ENCODE data around the gene KLK1.

KLK1 gene

DNA sequence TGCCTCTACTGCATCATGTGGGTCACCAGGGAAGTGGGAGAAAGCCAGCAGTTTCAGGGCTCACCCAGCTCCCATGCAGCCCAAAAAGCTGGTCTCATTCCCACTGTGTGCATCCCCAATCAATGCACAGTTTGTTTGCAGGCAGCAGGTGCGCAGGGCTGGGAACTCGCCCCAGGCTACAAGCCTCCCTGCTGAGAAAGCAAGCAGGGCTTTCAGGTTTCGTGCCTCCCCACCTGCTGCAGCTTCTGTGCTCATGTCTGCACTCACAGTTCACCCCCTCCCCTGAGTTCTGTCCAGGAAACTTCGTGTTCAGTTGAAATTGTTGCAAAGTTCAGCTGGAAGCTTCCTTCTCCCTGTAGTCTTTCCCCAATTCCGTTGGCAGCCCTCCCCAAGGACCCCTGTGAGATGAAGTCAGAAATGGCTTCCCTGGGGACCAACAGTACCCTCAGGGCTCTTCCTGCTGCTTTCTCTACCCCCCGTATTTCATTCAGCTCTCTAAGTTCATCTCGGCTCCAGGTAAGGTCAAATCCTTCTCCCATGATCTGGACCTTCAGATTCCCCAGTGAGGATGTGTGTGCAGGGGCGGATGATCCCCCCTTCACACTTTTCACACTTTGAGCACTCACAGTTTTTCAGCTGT is 20.8 kb upstream of the KLK1 start:
- Histone ChIP-seq H3K79me2 (ENCODE audit: low read length) (no peaks in the 10 kb centered on the region), H3K4me1 (ENCODE audit: low read length) (no peaks in the 10 kb centered on the region), H3K4me2 (ENCODE audit: low read length) (no peak overlapping the region), H3K9ac (ENCODE audit: low read length) (no peak overlapping the region), H3K27ac (ENCODE audit: low read length) (no peak overlapping the region), H3K9me3 (ENCODE audit: insufficient read depth, low read length) (peaks cover 7% of the 10 kb centered on the region), H3K36me3 (replicated peaks; ENCODE audit: low read depth, low read length) (no peaks in the 10 kb centered on the region), H3K27me3 (ENCODE audit: low read depth, low read length) (peaks cover 48% of the 10 kb centered on the region), H4K20me1 (ENCODE audit: insufficient read depth, low read length) (no peaks in the 10 kb centered on the region), H3K4me3 (ENCODE audit: low read length) (no peak overlapping the region), H2AFZ (ENCODE audit: low read depth, low read length) (no peak overlapping the region)
- TF ChIP-seq, protein P1, sequence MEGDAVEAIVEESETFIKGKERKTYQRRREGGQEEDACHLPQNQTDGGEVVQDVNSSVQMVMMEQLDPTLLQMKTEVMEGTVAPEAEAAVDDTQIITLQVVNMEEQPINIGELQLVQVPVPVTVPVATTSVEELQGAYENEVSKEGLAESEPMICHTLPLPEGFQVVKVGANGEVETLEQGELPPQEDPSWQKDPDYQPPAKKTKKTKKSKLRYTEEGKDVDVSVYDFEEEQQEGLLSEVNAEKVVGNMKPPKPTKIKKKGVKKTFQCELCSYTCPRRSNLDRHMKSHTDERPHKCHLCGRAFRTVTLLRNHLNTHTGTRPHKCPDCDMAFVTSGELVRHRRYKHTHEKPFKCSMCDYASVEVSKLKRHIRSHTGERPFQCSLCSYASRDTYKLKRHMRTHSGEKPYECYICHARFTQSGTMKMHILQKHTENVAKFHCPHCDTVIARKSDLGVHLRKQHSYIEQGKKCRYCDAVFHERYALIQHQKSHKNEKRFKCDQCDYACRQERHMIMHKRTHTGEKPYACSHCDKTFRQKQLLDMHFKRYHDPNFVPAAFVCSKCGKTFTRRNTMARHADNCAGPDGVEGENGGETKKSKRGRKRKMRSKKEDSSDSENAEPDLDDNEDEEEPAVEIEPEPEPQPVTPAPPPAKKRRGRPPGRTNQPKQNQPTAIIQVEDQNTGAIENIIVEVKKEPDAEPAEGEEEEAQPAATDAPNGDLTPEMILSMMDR (IDR thresholded peaks at IDR 0.05; ENCODE audit: low read depth, low read length) = no peak
- TF ChIP-seq EZH2phosphoT487 (IDR thresholded peaks at IDR 0.05; ENCODE audit: low read depth) = no peak

- no peaks in the 10 kb centered on the region for H3K36me3 ChIP-seq (replicated peaks; ENCODE audit: low read depth, low read length)
- H3K9ac ChIP-seq (ENCODE audit: low read length) = no peak overlapping the region
- H3K27ac ChIP-seq (ENCODE audit: low read length) = no peak overlapping the region
- no peak overlapping the region for H2AFZ ChIP-seq (ENCODE audit: low read depth, low read length)
- no peak overlapping the region for H3K4me2 ChIP-seq (ENCODE audit: low read length)
- no peaks in the 10 kb centered on the region for H4K20me1 ChIP-seq (ENCODE audit: insufficient read depth, low read length)
- peaks cover 43% of the 10 kb centered on the region for H3K27me3 ChIP-seq (ENCODE audit: low read depth, low read length)
- H3K4me3 ChIP-seq (ENCODE audit: low read length) = no peak overlapping the region
- H3K9me3 ChIP-seq (ENCODE audit: insufficient read depth, low read length) = peaks cover 7% of the 10 kb centered on the region
- H3K79me2 ChIP-seq (ENCODE audit: low read length) = no peaks in the 10 kb centered on the region
- no peaks in the 10 kb centered on the region for H3K4me1 ChIP-seq (ENCODE audit: low read length)
- no peak for TF ChIP-seq EZH2phosphoT487 (IDR thresholded peaks at IDR 0.05; ENCODE audit: low read depth)
- TF ChIP-seq, protein P1 (IDR thresholded peaks at IDR 0.05; ENCODE audit: low read depth, low read length) = no peak
Measured at GRCh38 chr19:50843701-50844221, 20.2 kb upstream of the KLK1 start.

DNA sequence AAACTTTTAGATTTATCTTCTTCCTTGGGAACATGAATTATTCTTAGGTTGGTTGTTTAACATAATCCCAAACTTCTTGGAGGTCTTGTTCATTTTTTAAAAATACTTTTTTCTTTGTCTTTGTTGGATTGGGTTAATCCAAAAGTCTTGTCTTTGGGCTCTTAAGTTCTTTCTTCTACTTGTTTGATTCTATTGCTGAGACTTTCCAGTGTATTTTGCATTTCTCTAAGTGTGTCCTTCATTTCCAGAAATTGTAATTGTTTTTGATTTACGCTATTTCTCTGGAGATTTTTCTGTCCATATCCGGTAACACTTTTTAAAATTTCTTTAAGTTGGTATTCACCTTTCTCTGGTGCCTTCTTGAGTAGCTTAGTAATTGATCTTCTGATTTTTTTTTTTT is 19.6 kb upstream of the KLK1 start:
- H2AFZ ChIP-seq (ENCODE audit: low read depth, low read length) = no peak overlapping the region
- H3K27ac ChIP-seq (ENCODE audit: low read length) = no peak overlapping the region
- no peaks in the 10 kb centered on the region for H4K20me1 ChIP-seq (ENCODE audit: insufficient read depth, low read length)
- no peaks in the 10 kb centered on the region for H3K36me3 ChIP-seq (replicated peaks; ENCODE audit: low read depth, low read length)
- H3K79me2 ChIP-seq (ENCODE audit: low read length) = no peaks in the 10 kb centered on the region
- H3K9ac ChIP-seq (ENCODE audit: low read length) = no peak overlapping the region
- peaks cover 38% of the 10 kb centered on the region for H3K27me3 ChIP-seq (ENCODE audit: low read depth, low read length)
- H3K9me3 ChIP-seq (ENCODE audit: insufficient read depth, low read length) = peaks cover 7% of the 10 kb centered on the region
- no peak overlapping the region for H3K4me2 ChIP-seq (ENCODE audit: low read length)
- TF ChIP-seq EZH2phosphoT487 (IDR thresholded peaks at IDR 0.05; ENCODE audit: low read depth) = no peak
- TF ChIP-seq, protein P1 (IDR thresholded peaks at IDR 0.05; ENCODE audit: low read depth, low read length) = no peak
- no peak overlapping the region for H3K4me3 ChIP-seq (ENCODE audit: low read length)
- no peaks in the 10 kb centered on the region for H3K4me1 ChIP-seq (ENCODE audit: low read length)

DNA sequence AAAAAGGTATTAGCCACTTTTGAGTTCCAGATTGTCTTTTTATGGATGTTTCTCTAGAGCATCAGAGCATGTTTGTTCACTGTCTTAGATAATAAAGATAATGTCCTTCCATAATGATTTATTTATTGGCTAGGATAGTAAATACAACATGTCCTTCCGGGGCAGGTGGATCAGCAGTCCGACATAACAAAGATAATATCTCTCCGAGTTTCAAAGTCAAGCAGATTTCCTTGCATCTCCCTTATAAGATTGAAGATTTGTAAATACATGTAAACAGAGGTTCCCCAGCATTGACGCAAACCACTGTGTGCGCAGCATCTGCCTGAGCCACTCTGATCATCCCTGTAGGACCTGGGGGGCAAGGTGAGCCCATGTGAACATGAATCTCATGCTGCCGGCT is 18.5 kb upstream of the KLK1 start:
- Histone ChIP-seq H3K9ac (ENCODE audit: low read length) (no peak overlapping the region), H3K4me2 (ENCODE audit: low read length) (no peak overlapping the region), H3K27ac (ENCODE audit: low read length) (no peak overlapping the region), H3K9me3 (ENCODE audit: insufficient read depth, low read length) (peaks cover 7% of the 10 kb centered on the region), H3K36me3 (replicated peaks; ENCODE audit: low read depth, low read length) (no peaks in the 10 kb centered on the region), H2AFZ (ENCODE audit: low read depth, low read length) (no peak overlapping the region), H3K4me1 (ENCODE audit: low read length) (no peaks in the 10 kb centered on the region), H4K20me1 (ENCODE audit: insufficient read depth, low read length) (no peaks in the 10 kb centered on the region), H3K27me3 (ENCODE audit: low read depth, low read length) (peaks cover 40% of the 10 kb centered on the region), H3K79me2 (ENCODE audit: low read length) (no peaks in the 10 kb centered on the region), H3K4me3 (ENCODE audit: low read length) (no peak overlapping the region)
- TF ChIP-seq, protein P1 (IDR thresholded peaks at IDR 0.05; ENCODE audit: low read depth, low read length) = no peak
- no peak for TF ChIP-seq EZH2phosphoT487 (IDR thresholded peaks at IDR 0.05; ENCODE audit: low read depth)
